ENCODE results near the gene PNISR.

Gene PNISR

DNA sequence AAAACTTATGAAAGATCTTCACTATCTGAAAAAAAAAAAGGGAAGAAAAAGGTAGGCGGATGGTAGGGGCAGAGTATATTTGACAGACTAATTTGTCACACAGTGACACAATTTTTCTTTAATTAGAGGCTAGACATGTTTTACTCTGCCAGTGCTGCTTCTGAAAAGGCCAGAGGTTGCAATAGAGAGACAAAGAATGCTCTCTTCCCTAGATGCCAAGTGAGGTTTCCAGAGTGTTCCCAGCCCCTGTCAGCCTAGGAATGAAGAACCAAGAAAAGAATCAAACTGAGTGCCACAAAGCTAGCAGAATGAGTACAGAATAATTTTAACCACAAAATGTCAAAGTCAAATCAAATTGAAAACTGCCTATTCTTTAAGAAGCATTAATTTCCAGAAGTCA is 13.0 kb downstream of the PNISR start:
- no peak for DNase-seq (ENCODE audit: low read depth)
- TF ChIP-seq, protein P1, sequence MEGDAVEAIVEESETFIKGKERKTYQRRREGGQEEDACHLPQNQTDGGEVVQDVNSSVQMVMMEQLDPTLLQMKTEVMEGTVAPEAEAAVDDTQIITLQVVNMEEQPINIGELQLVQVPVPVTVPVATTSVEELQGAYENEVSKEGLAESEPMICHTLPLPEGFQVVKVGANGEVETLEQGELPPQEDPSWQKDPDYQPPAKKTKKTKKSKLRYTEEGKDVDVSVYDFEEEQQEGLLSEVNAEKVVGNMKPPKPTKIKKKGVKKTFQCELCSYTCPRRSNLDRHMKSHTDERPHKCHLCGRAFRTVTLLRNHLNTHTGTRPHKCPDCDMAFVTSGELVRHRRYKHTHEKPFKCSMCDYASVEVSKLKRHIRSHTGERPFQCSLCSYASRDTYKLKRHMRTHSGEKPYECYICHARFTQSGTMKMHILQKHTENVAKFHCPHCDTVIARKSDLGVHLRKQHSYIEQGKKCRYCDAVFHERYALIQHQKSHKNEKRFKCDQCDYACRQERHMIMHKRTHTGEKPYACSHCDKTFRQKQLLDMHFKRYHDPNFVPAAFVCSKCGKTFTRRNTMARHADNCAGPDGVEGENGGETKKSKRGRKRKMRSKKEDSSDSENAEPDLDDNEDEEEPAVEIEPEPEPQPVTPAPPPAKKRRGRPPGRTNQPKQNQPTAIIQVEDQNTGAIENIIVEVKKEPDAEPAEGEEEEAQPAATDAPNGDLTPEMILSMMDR (IDR thresholded peaks at IDR 0.05; ENCODE audit: control insufficient read depth, extremely low read depth, insufficient read depth), result no peak
- no peak overlapping the region for H3K4me3 ChIP-seq (ENCODE audit: low read depth, low read length)

DNA sequence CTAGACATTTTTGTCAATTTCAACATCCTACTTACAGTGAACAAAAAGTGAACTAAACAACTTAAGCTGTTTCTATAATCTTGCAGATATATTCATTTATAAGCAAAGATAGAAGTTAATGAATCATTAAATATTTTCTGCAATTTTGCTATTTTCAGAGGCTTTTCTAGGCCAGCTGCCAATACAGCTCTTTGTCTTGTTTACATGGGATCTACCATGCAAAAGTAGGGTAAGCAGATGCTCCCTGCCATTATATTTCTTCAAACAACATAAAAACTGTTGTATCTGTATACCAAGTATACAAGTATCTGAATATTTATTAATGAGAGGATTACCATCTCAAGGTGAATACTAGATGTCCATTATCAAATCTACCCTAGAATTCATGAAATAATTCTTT is 15.4 kb downstream of the PNISR start:
- TF ChIP-seq, protein P1 (IDR thresholded peaks at IDR 0.05; ENCODE audit: control insufficient read depth, extremely low read depth, insufficient read depth), result no peak
- DNase-seq (ENCODE audit: low read depth), result no peak
- no peak overlapping the region for H3K4me3 ChIP-seq (ENCODE audit: low read depth, low read length)

DNA sequence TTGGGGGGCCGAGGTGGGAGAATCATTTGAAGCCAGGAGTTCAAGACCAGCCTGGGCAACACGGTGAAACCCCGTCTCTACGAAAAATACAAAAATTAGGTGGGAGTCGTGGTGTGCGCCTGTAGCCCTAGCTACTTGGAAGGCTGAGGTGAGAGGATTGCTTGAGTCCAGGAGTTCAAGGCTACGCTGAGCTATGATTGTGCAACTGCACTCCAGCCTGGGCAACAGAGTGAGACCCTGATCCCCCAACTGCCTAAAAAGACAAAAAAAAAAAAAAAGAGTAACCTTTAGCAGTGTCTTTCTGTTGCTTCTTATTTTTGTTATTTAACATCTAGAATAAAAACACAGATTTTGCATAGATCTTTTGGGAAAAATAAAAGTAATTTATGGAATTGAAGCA is 18.0 kb downstream of the PNISR start:
- H3K4me3 ChIP-seq (ENCODE audit: low read depth, low read length), result no peak overlapping the region
- TF ChIP-seq, protein P1 (IDR thresholded peaks at IDR 0.05; ENCODE audit: control insufficient read depth, extremely low read depth, insufficient read depth), result no peak
- no peak for DNase-seq (ENCODE audit: low read depth)

DNA sequence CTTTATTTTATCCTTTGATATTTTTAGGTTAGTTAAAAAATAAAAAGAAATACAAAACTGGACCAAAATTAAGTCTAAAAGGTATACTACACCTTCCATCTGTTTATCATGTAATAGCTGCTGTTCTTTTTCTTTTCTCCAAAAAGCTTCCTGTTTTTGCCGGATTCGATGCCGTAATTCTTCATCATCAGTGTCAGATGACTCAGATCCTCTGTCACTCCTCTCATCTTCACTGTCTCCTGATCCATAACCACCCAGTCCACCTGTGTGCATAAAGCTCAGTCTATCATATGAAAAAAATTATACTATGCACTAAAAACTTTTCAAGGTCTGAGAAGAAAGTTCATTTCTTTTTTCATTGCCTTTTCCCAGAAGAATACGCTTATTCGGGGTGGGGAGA is 22.7 kb downstream of the PNISR start:
- DNase-seq (ENCODE audit: low read depth), result no peak
- TF ChIP-seq, protein P1 (IDR thresholded peaks at IDR 0.05; ENCODE audit: control insufficient read depth, extremely low read depth, insufficient read depth), result no peak
- H3K4me3 ChIP-seq (ENCODE audit: low read depth, low read length), result no peak overlapping the region

DNA sequence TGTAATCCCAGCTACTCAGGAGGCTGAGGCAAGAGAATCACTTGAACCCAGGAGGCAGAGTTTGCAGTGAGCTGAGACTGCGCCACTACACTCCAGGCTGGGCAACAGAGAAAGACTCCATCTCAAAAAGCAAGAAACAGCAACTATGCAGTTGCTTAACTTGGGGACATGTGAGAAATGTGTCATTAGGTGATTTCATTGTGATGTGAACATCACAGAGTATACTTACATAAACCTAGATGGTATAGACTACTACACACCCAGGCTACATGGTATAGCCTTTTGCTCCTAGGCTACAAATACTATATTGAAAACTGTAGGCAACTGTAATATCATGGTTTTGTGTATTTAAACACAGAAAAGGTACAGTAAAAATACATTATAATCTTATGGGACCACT is 27.8 kb downstream of the PNISR start:
- no peak for DNase-seq (ENCODE audit: low read depth)
- TF ChIP-seq, protein P1 (IDR thresholded peaks at IDR 0.05; ENCODE audit: control insufficient read depth, extremely low read depth, insufficient read depth), result no peak
- H3K4me3 ChIP-seq (ENCODE audit: low read depth, low read length), result no peak overlapping the region

DNA sequence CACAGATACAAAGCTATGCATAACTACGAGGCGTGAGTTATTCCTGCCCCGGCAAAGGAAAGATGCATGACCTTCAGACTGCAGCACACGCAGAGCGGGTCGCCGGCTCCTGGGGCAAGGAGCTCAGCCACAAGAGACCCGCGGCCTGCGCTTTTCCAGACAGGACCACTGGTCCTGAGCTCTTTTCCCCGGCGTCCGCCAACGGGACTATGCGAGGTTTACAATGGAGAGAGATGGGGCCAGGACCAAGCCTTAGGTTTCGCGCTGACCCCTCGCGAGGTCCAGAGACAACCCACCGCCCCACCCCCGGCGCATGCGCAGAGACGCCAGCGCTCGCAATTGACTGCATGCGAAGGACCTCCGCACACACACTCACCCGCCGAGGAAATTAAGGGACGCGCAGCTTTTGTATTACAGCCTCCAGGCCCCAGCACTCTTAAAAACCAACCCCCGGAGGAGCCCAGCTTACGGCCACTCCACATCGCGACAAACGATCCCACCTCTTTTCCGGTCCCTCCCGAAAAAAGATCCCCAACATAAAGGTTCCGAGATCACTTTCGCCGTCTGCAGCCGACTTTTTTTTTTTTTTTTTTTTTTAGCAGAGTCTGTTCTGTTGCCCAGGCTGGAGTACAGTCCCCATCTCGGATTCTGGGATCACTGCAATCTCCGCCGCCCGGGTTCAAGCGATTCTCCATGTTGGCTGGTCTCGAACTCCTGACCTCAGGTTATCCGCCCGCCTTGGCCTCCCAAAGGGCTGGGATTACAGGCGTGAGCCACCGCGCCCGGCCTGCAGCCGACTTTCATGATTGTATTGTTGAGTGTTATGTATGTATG is 31.2 kb downstream of the PNISR start, which contains the start of gene COQ3:
TSS of gene COQ3 (minus strand) at position 498 of the 834 bp plus-strand sequence. CDS start at position 482, 16 bp downstream.
- DNase-seq (ENCODE audit: low read depth), result peak; percentile 23
- H3K4me3 ChIP-seq (ENCODE audit: low read depth, low read length), result peak within 1 kb of the TSS; percentile 89
- TF ChIP-seq, protein P1 (IDR thresholded peaks at IDR 0.05; ENCODE audit: control insufficient read depth, extremely low read depth, insufficient read depth), result no peak

DNA sequence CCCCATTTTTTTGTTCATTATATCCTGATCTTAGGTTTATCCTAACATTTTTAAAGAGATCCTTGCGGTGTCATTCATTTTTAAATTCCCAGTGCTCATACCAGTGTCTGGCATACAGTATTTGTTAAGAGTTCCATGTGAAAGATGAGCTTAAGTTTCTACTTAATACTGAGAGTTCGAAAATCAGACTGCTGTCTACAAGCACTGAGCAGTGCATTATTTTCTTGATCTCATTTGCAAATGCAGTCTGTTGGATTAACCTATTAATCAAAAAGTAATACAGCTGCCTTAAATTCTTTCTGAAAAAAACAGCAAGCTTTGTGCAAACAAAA is 31.8 kb downstream of the PNISR start:
- H3K4me3 ChIP-seq (ENCODE audit: low read depth, low read length), result peak overlapping the region; percentile 89
- TF ChIP-seq, protein P1 (IDR thresholded peaks at IDR 0.05; ENCODE audit: control insufficient read depth, extremely low read depth, insufficient read depth), result no peak
- no peak for DNase-seq (ENCODE audit: low read depth)

Data from LNCaP clone FGC (cell line).